ENCODE measurements around the gene CD164L2. TPM values are rescaled to one million over a fixed set of nuclear protein-coding genes. Genes with fewer than 3 reads are reported as not detected.

The CD164L2 gene
- total and polyA plus RNA-seq, 7 donors = not detected

DNA sequence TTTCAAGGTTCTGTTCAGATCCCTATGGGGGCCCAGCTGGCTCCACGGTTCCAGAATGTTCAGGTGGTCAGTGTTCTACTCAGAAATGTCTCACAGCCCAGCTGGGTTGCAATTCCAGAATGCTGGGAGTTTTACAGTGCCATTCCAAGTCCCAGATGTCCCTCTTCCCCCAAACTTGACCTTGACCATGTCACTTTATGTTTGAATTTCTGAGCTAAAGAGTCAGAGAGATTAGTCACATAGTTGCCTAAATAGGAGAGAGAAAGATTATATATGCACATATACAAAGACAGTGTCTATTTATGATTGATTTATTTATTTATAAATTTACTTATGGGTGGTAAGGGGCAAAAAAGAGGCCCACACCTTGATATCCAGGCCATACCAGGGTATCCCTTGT, 11.8 kb upstream of the CD164L2 start:
- Histone ChIP-seq H3K27me3 (ENCODE audit: insufficient read depth in 3 of 3, low read length in 2 of 3) (no peaks in the 10 kb centered on the region), H3K27ac (no peak overlapping the region), H3K9me3 (no peaks in the 10 kb centered on the region), H3K4me1 (peaks cover 8% of the 10 kb centered on the region), H3K36me3 (ENCODE audit: insufficient read depth in 1 of 2, low read depth in 1 of 2) (no peaks in the 10 kb centered on the region), H3K4me3 (no peak overlapping the region)
- DNase-seq = no peak
- WGBS, 3 donors = 69 to 100% (median 70%) methylated on average over 1 of the region's 1 CpG
- intact Hi-C loops (cut with DNase I) = loop anchor here (2.0 to 5.0 kb wide), 3 partner anchors 94 to 272 kb away; no protein-coding TSS in a partner anchor
- TF ChIP-seq, protein P1, sequence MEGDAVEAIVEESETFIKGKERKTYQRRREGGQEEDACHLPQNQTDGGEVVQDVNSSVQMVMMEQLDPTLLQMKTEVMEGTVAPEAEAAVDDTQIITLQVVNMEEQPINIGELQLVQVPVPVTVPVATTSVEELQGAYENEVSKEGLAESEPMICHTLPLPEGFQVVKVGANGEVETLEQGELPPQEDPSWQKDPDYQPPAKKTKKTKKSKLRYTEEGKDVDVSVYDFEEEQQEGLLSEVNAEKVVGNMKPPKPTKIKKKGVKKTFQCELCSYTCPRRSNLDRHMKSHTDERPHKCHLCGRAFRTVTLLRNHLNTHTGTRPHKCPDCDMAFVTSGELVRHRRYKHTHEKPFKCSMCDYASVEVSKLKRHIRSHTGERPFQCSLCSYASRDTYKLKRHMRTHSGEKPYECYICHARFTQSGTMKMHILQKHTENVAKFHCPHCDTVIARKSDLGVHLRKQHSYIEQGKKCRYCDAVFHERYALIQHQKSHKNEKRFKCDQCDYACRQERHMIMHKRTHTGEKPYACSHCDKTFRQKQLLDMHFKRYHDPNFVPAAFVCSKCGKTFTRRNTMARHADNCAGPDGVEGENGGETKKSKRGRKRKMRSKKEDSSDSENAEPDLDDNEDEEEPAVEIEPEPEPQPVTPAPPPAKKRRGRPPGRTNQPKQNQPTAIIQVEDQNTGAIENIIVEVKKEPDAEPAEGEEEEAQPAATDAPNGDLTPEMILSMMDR (IDR thresholded peaks at IDR 0.05) = no peak
- ATAC-seq = no peak

DNA sequence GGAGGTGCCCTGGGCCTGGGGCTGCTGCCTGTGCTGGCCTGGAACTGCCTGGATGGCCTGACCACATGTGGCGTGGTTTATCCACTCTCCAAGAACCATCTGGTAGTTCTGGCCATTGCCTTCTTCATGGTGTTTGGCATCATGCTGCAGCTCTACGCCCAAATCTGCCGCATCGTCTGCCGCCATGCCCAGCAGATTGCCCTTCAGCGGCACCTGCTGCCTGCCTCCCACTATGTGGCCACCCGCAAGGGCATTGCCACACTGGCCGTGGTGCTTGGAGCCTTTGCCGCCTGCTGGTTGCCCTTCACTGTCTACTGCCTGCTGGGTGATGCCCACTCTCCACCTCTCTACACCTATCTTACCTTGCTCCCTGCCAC, 11.1 kb upstream of the CD164L2 start:
- Histone ChIP-seq H3K27ac (no peak overlapping the region), H3K27me3 (ENCODE audit: insufficient read depth in 3 of 3, low read length in 2 of 3) (no peaks in the 10 kb centered on the region), H3K4me3 (no peak overlapping the region), H3K9me3 (no peaks in the 10 kb centered on the region), H3K36me3 (ENCODE audit: insufficient read depth in 1 of 2, low read depth in 1 of 2) (no peaks in the 10 kb centered on the region), H3K4me1 (peaks cover 8% of the 10 kb centered on the region)
- 73 to 96% (median 80%) methylated on average over 9 of the region's 9 CpGs for WGBS, 3 donors
- intact Hi-C loops (cut with DNase I) = loop anchor here (2.0 to 5.0 kb wide), 3 partner anchors 93 to 273 kb away; no protein-coding TSS in a partner anchor
- DNase-seq (no peak), ATAC-seq (no peak)
- TF ChIP-seq, protein P1 (IDR thresholded peaks at IDR 0.05) = no peak

DNA sequence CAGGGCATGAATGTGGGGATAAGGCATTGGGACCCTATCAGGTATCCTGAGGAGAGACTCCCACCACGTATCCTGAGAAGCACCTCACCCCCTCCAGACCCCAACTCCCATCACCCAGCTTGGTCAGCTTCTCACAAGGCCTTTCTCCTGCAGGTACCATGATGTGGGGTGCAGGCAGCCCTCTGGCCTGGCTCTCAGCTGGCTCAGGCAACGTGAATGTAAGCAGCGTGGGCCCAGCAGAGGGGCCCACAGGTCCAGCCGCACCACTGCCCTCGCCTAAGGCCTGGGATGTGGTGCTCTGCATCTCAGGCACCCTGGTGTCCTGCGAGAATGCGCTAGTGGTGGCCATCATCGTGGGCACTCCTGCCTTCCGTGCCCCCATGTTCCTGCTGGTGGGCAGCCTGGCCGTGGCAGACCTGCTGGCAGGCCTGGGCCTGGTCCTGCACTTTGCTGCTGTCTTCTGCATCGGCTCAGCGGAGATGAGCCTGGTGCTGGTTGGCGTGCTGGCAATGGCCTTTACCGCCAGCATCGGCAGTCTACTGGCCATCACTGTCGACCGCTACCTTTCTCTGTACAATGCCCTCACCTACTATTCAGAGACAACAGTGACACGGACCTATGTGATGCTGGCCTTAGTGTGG, 10.6 kb upstream of the CD164L2 start:
- Histone ChIP-seq H3K9me3 (no peaks in the 10 kb centered on the region), H3K4me1 (peaks cover 8% of the 10 kb centered on the region), H3K27me3 (ENCODE audit: insufficient read depth in 3 of 3, low read length in 2 of 3) (no peaks in the 10 kb centered on the region), H3K36me3 (ENCODE audit: insufficient read depth in 1 of 2, low read depth in 1 of 2) (no peaks in the 10 kb centered on the region), H3K27ac (no peak overlapping the region), H3K4me3 (no peak overlapping the region)
- TF ChIP-seq, protein P1 (IDR thresholded peaks at IDR 0.05) = no peak
- DNase-seq = no peak
- intact Hi-C loops (cut with DNase I) = loop anchor here (2.0 to 5.0 kb wide), 3 partner anchors 93 to 274 kb away; no protein-coding TSS in a partner anchor
- ATAC-seq = no peak
- 92 to 95% (median 93%) methylated on average over 18 of the region's 18 CpGs for WGBS, 3 donors

DNA sequence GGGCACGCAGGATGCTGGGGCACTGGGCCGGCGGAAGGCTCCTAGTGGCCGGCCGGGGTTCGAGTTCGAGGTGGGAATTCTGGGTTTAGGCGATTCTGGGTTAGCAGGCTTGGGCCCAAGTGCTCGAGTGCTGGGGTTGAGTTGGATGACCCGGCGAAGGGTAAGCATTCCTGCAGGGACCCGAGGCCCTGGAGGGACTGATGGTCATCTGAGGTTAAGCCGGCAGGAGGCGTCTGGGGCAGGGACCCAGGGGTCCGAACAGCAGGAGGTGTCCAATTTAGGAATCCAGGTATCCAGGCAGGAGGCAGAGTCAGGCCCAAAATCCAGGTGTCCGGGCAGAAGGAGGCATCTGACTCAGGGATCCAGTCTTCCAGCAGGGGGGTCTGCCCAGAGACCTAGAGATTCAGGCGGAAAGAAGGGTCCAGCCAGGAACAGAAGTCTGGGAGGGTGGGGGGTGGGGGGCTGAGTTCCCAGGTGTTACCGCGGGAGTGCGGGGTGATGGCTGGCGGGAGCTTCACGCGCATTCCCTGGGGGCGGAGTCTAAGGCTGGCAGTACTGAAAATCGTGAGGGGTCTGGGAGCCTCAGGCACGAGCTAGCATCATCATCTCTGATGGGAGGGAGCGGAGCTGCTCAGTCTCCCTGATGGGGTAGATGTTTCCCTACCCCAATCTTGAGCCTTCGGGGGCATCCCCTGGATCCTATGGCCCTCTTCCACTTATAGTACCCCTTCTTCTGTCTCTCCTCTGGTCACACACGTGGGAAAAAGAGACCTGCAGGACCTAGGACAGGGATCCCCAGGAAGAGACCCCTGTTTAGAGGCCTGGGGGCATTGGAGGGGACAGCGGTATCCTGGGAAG, 9.9 kb upstream of the CD164L2 start:
- WGBS, 3 donors = 35 to 42% (median 36%) methylated on average over 30 of the region's 30 CpGs
- H3K4me3 ChIP-seq = peak overlapping the region; percentile 67
- peaks cover 8% of the 10 kb centered on the region for H3K4me1 ChIP-seq
- H3K27me3 ChIP-seq (ENCODE audit: insufficient read depth in 3 of 3, low read length in 2 of 3) = no peaks in the 10 kb centered on the region
- no peak for DNase-seq
- H3K27ac ChIP-seq = no peak overlapping the region
- intact Hi-C loops (cut with DNase I) = loop anchor here (2.0 to 5.0 kb wide), 3 partner anchors 92 to 274 kb away; no protein-coding TSS in a partner anchor
- ATAC-seq = no peak
- no peaks in the 10 kb centered on the region for H3K9me3 ChIP-seq
- TF ChIP-seq, protein P1 (IDR thresholded peaks at IDR 0.05) = no peak
- H3K36me3 ChIP-seq (ENCODE audit: insufficient read depth in 1 of 2, low read depth in 1 of 2) = no peaks in the 10 kb centered on the region

Measured in psoas muscle (tissue), 8 donors.